Heart left ventricle (tissue), 16 donors: ENCODE results near the gene SRXN1. TPM values are rescaled to one million over a fixed set of nuclear protein-coding genes. Genes with fewer than 3 reads are reported as not detected.

Source experiments
- ATAC-seq, 4 donors: fragments of 200-7000 bp; cut with Tn5 transposase; one replicate each; pipeline ENCODE4 v1.9.1; 2020 to 2022; ENCODE audit warnings: moderate library complexity in 4 of 4, mild to moderate bottlenecking in 3 of 4, moderate number of reproducible peaks in 1 of 4
- DNase-seq, 5 donors: peaks; one replicate each; pipeline ENCODE4 v3.0.0-alpha.2; 2020
- H3K27ac ChIP-seq, 12 donors: fragments of 200-600 bp; sonication (generic) in 4 of 12; one replicate each; pipeline versions ENCODE4 v1.5.0 to v1.8.0; 2016 to 2022; ENCODE audit warnings: mild to moderate bottlenecking in 2 of 12
- H3K27me3 ChIP-seq, 9 donors: fragments of 200-600 bp; sonication (generic) in 2 of 9; one replicate each; pipeline versions ENCODE4 v1.5.1 to v1.8.0; 2016 to 2022; ENCODE audit warnings: mild to moderate bottlenecking in 3 of 9
- H3K36me3 ChIP-seq, 9 donors: fragments of 200-600 bp; sonication (generic) in 2 of 9; one replicate each; pipeline versions ENCODE4 v1.5.0 to v1.8.0; 2018 to 2022; ENCODE audit warnings: mild to moderate bottlenecking in 2 of 9
- H3K4me1 ChIP-seq, 12 donors: fragments of 200-600 bp; sonication (generic) in 4 of 12; one replicate each; pipeline versions ENCODE4 v1.5.0 to v1.8.0; 2016 to 2022; ENCODE audit warnings: mild to moderate bottlenecking in 3 of 12
- H3K4me3 ChIP-seq, 12 donors: fragments of 200-600 bp; sonication (generic) in 4 of 12; one replicate each; pipeline versions ENCODE4 v1.5.0 to v1.8.0; 2017 to 2022; ENCODE audit warnings: mild to moderate bottlenecking in 9 of 12, moderate library complexity in 4 of 12
- H3K9me3 ChIP-seq, 12 donors: fragments of 200-600 bp; sonication (generic) in 4 of 12; one replicate each; pipeline versions ENCODE4 v1.5.0 to v1.8.0; 2016 to 2022; ENCODE audit warnings: mild to moderate bottlenecking in 1 of 12
- CTCF ChIP-seq, 12 donors: fragments of 200-600 bp; sonication (generic) in 4 of 12; IDR thresholded peaks; one replicate each; pipeline versions ENCODE4 v1.5.0 to v1.8.0; 2018 to 2022; ENCODE audit warnings: antibody characterized with exemption in 12 of 12, mild to moderate bottlenecking in 5 of 12
- POLR2A ChIP-seq, 2 donors: fragments of 450-650 bp; IDR thresholded peaks; one replicate each; pipeline ENCODE4 v1.6.1; 2017; ENCODE audit warnings: antibody characterized with exemption in 2 of 2, mild to moderate bottlenecking in 2 of 2, moderate library complexity in 2 of 2
- WGBS, 4 donors: extraction: QIAGEN DNeasy Blood & Tissue Kit in 2 of 4; methylation state at CpG; one replicate each; pipeline versions ENCODE4 v1.1.5 to v1.1.7; 2013 to 2018; 5-methylcytosine and 5-hydroxymethylcytosine counted together
- intact Hi-C, 10 donors: fragments of 100-400 bp; cut with DNase I; formaldehyde crosslinking; loops; one replicate each; pipeline versions ENCODE4 v1.11.1 to v1.14.2; 2022
- polyA plus RNA-seq, 2 donors: library from polyadenylated mRNA; stranded (reverse); fragments of 200-250 nt; gene quantifications; one replicate each; pipeline ENCODE4 v1.2.3, GENCODE V29; 2013
- total RNA-seq, 9 donors: library from RNA; depleted of rRNA in 2 of 9; stranded (reverse); fragments of >200 nt in 2 of 9; fragmentation: NEBNext Ultra II Directional in 3 of 9; extraction: Animal tissue kit (Norgen Biotek cat#: 25700) in 3 of 9; gene quantifications; one replicate each; pipeline versions ENCODE4 v1.1.0 to v1.2.4, GENCODE V29; 2016 to 2023
- donor health status: ischemic (EF 13 %, LVEDD 7.1; RV severe dilation, severe dysfunction).
- donor health status: healthy with polysubstance abuse.
- donor health status: DM: no; HTN: yes; CAD: no.
- donor health status: DM: no; HTN: no; CAD: no.
- donor health status: ischemic (EF 25% LVEDD 6.9; RV normal size, moderate dysfunction).
- donor health status: ischemic (EF 25% LVEDD 5.7; RV mildly dilated, moderate dysfunction).
- donor health status: healthy.
- donor health status: DM: yes; HTN: yes; CAD: no.
- donor health status: ischemic (EF 35%, LVEDD 5.7; RV mildly dilated, moderate dysfunction).
- donor health status: nonischemic (EF 11% LVEDD 7.7; RV severe dilation, severe dysfunction).
- donor health status: DM: yes; HTN: yes; CAD: no.
- donor health status: PGD.
- donor health status: ischemic (EF 29% LVEDD 5.4; RV normal size, mild dysfunction).
- donor health status: nonischemic (EF 23%, LVEDD 6.1; RV moderate dilation, normal function).

SRXN1 gene
- total and polyA plus RNA-seq, 11 donors: 11.8 to 147 (median 39.1) TPM

- Histone ChIP-seq H3K4me3 (peak overlapping the region in 10 of 12 donors; percentile 3 to 77 (median 66)), H3K27me3 (peaks cover 0 to 44% (median 0%) of the 10 kb centered on the region in 9 donors)
- no peak for TF ChIP-seq POLR2A (IDR thresholded peaks at IDR 0.05)
These were observed 41.2 kb downstream of the SRXN1 start for GRCh38 chr20:611843-612185.

GRCh38 chr20:611047-611842, 41.8 kb downstream of the SRXN1 start:
- H3K27ac ChIP-seq: peak overlapping the region in 10 of 12 donors; percentile 15 to 79 (median 60)
- H3K27me3 ChIP-seq: peaks cover 0 to 44% (median 0%) of the 10 kb centered on the region in 9 donors

More at GRCh38 chr20:611843-612185, 41.2 kb downstream of the SRXN1 start:
- ATAC-seq: peak in 1 of 4 donors; percentile 41
- Histone ChIP-seq H3K4me1 (peaks cover 0 to 31% (median 7%) of the 10 kb centered on the region in 12 donors), H3K36me3 (peaks cover 0 to 10% (median 0%) of the 10 kb centered on the region in 9 donors), H3K27ac (peak overlapping the region in 9 of 12 donors; percentile 15 to 79 (median 61)), H3K9me3 (no peaks in the 10 kb centered on the region)
- no peak for DNase-seq
- intact Hi-C loops: loop anchor here in 3 of 10 donors (2.0 kb wide), 2 partner anchors 13 to 29 kb away; no protein-coding TSS in a partner anchor
- WGBS, 4 donors: 41 to 52% (median 46%) methylated on average over 8 of the region's 8 CpGs

GRCh38 chr20:610130-611046, 42.6 kb downstream of the SRXN1 start, which contains the start of gene TCF15:
TSS of gene TCF15 (minus strand) at chr20:610309. CDS start at chr20:610237, 72 bp downstream.
- intact Hi-C loops: loop anchor here in 3 of 10 donors (2.0 kb wide), 2 partner anchors 14 to 30 kb away; no protein-coding TSS in a partner anchor
- WGBS, 4 donors: 6 to 22% (median 10%) methylated on average over 24 to 84 of the region's 84 CpGs
- H3K27ac ChIP-seq: peak within 1 kb of the TSS; percentile 49 to 93 (median 82)
- H3K36me3 ChIP-seq: peaks cover 0 to 13% (median 0%) of the 10 kb centered on the region in 9 donors
- peak; percentile 74 to 94 (median 91) for ATAC-seq
- TF ChIP-seq POLR2A (IDR thresholded peaks at IDR 0.05) (peak; percentile 55 to 84), CTCF (IDR thresholded peaks at IDR 0.05) (no peak)
- peaks cover 0 to 44% (median 0%) of the 10 kb centered on the region in 9 donors for H3K27me3 ChIP-seq
- no peaks in the 10 kb centered on the region for H3K9me3 ChIP-seq
- DNase-seq: peak; percentile 75 to 84 (median 78)
- peak within 1 kb of the TSS; percentile 53 to 92 (median 71) for H3K4me3 ChIP-seq
- peaks cover 0 to 46% (median 21%) of the 10 kb centered on the region in 12 donors for H3K4me1 ChIP-seq

More at GRCh38 chr20:611047-611842, 41.8 kb downstream of the SRXN1 start:
- intact Hi-C loops: loop anchor here in 3 of 10 donors (2.0 kb wide), 2 partner anchors 14 to 30 kb away; no protein-coding TSS in a partner anchor
- TF ChIP-seq CTCF (IDR thresholded peaks at IDR 0.05) (no peak), POLR2A (IDR thresholded peaks at IDR 0.05) (no peak)
- Histone ChIP-seq H3K36me3 (peaks cover 0 to 12% (median 0%) of the 10 kb centered on the region in 9 donors), H3K4me3 (peak overlapping the region in 11 of 12 donors; percentile 3 to 77 (median 60)), H3K4me1 (peaks cover 0 to 37% (median 12%) of the 10 kb centered on the region in 12 donors), H3K9me3 (no peaks in the 10 kb centered on the region)
- 43 to 60% (median 52%) methylated on average over 22 to 24 of the region's 24 CpGs for WGBS, 4 donors
- DNase-seq (no peak), ATAC-seq (no peak)

GRCh38 chr20:609371-609964, 43.5 kb downstream of the SRXN1 start:
- TF ChIP-seq POLR2A (IDR thresholded peaks at IDR 0.05) (no peak), CTCF (IDR thresholded peaks at IDR 0.05) (no peak)
- intact Hi-C loops: loop anchor here in 4 of 10 donors (5.0 kb wide), 3 partner anchors 33 to 47 kb away; no protein-coding TSS in a partner anchor
- H3K9me3 ChIP-seq: no peaks in the 10 kb centered on the region

More at GRCh38 chr20:609371-609964, 43.5 kb downstream of the SRXN1 start:
- H3K36me3 ChIP-seq: peaks cover 0 to 17% (median 0%) of the 10 kb centered on the region in 9 donors
- H3K27me3 ChIP-seq: peaks cover 0 to 44% (median 0%) of the 10 kb centered on the region in 9 donors
- peaks cover 0 to 55% (median 30%) of the 10 kb centered on the region in 12 donors for H3K4me1 ChIP-seq
- DNase-seq: no peak
- peak overlapping the region; percentile 53 to 92 (median 71) for H3K4me3 ChIP-seq
- 8 to 18% (median 12%) methylated on average over 33 to 53 of the region's 54 CpGs for WGBS, 4 donors
- ATAC-seq: no peak
- H3K27ac ChIP-seq: peak overlapping the region; percentile 49 to 93 (median 82)
